Caco-2 (cell line): Measurements from ENCODE around the gene GSG1. TPM values are rescaled to one million over a fixed set of nuclear protein-coding genes. Genes with fewer than 3 reads are reported as not detected.

Experiments used
- BruUV-seq: library from RNA; stranded (reverse); fragments of 400-500 nt; replicated peaks from 2 replicates; lab custom pipeline; 2021; lab: Mats Ljungman, UMichigan
- CTCF ChIA-PET: fragments of 300-600 bp; sonication (Branson Sonifier 250); formaldehyde crosslinking; loops from one replicate; lab custom pipeline; 2022; ENCODE audit warnings: antibody characterized with exemption; lab: Charles Lee
- POLR2A ChIA-PET: fragments of 300-600 bp; sonication (Branson Sonifier 250); formaldehyde crosslinking; loops from one replicate; lab custom pipeline; 2022; ENCODE audit warnings: antibody characterized with exemption; lab: Charles Lee
- DNase-seq, 2 experiments: peaks; one replicate each; pipeline versions ENCODE4 v3.0.0 to v3.0.0-alpha.2; 2020 to 2022
- H3K27me3 ChIP-seq: replicated peaks from 2 replicates; pipeline ENCODE4 v1.6.0; 2011; ENCODE audit warnings: low read length; ENCODE audit not compliant: control insufficient read depth, insufficient read depth
- H3K36me3 ChIP-seq: 2 replicates; pipeline ENCODE4 v1.5.1; 2011; ENCODE audit warnings: low read length; ENCODE audit not compliant: control insufficient read depth, insufficient read depth
- H3K4me1 ChIP-seq: fragments of 250-450 bp; sonication (Bioruptor Pico); 2 replicates; pipeline ENCODE4 v1.5.1; 2020; ENCODE audit warnings: mild to moderate bottlenecking
- H3K4me3 ChIP-seq: 2 replicates; pipeline ENCODE4 v1.5.1; 2011; ENCODE audit warnings: low read depth, mild to moderate bottlenecking, control low read depth, low read length
- H3K9me3 ChIP-seq: fragments of 250-450 bp; sonication (Bioruptor Pico); 2 replicates; pipeline ENCODE4 v1.5.1; 2020; ENCODE audit warnings: mild to moderate bottlenecking, moderate library complexity
- H3K27ac Mint-ChIP-seq: one replicate; pipeline ENCODE4 v1.8.0; 2022; ENCODE audit warnings: mixed read lengths; ENCODE audit not compliant: unreplicated experiment
- H3K27me3 Mint-ChIP-seq: one replicate; pipeline ENCODE4 v1.8.0; 2022; ENCODE audit warnings: mixed read lengths; ENCODE audit not compliant: insufficient read depth, unreplicated experiment
- H3K36me3 Mint-ChIP-seq: one replicate; pipeline ENCODE4 v1.8.0; 2022; ENCODE audit warnings: mild to moderate bottlenecking, mixed read lengths; ENCODE audit not compliant: insufficient read depth, unreplicated experiment
- H3K4me1 Mint-ChIP-seq: one replicate; pipeline ENCODE4 v1.8.0; 2022; ENCODE audit warnings: low read depth, mixed read lengths; ENCODE audit not compliant: unreplicated experiment
- H3K4me3 Mint-ChIP-seq: one replicate; pipeline ENCODE4 v1.8.0; 2022; ENCODE audit warnings: mild to moderate bottlenecking, moderate library complexity, mixed read lengths; ENCODE audit not compliant: unreplicated experiment
- H3K9me3 Mint-ChIP-seq: one replicate; pipeline ENCODE4 v1.8.0; 2022; ENCODE audit warnings: mixed read lengths; ENCODE audit not compliant: unreplicated experiment
- CTCF ChIP-seq, 2 experiments: fragments of 200-600 bp in 1 of 2; IDR thresholded peaks; 1 replicate in 1 of 2; 2 replicates in 1 of 2; pipeline versions ENCODE4 v1.5.1 to v1.8.0; 2011 to 2022; ENCODE audit warnings: antibody characterized with exemption in 1 of 2, control low read depth in 1 of 2, inconsistent platforms in 1 of 2, low read depth in 1 of 2, low read length in 1 of 2, mild to moderate bottlenecking in 1 of 2, moderate library complexity in 1 of 2; ENCODE audit not compliant: insufficient read depth in 1 of 2, severe bottlenecking in 1 of 2, unreplicated experiment in 1 of 2
- intact Hi-C: fragments of 100-400 bp; cut with micrococcal nuclease; formaldehyde crosslinking; loops from one replicate; pipeline ENCODE4 v1.10.0; 2022; ENCODE audit not compliant: unreplicated experiment
- total RNA-seq: library from RNA; stranded (reverse); gene quantifications from 2 replicates; pipeline ENCODE4 v1.2.3, GENCODE V29; 2022

Gene GSG1
- total RNA-seq, 1 experiment from 2014 or later: not detected

GRCh38 chr12:13142747-13143146 is 39.3 kb upstream of the GSG1 start:
- no peaks in the 10 kb centered on the region for H3K27me3 ChIP-seq
- ChIA-PET POLR2A (no interaction called here), CTCF (no interaction called here)
- no TSS peak for BruUV-seq
- no peak overlapping the region for H3K4me3 ChIP-seq
- intact Hi-C loops: no loop called here
- H3K4me1 Mint-ChIP-seq: peaks cover 45% of the 10 kb centered on the region
- no peak overlapping the region for H3K4me3 Mint-ChIP-seq
- TF ChIP-seq CTCF (IDR thresholded peaks at IDR 0.05; ENCODE audit: insufficient read depth in 1 of 2, low read depth in 1 of 2, low read length in 1 of 2, severe bottlenecking in 1 of 2, unreplicated experiment in 1 of 2): no peak
- H3K27ac Mint-ChIP-seq: no peak overlapping the region
- no peak for DNase-seq
- no peaks in the 10 kb centered on the region for H3K36me3 Mint-ChIP-seq
- H3K4me1 ChIP-seq: peaks cover 30% of the 10 kb centered on the region
- H3K9me3 ChIP-seq: no peaks in the 10 kb centered on the region
- H3K36me3 ChIP-seq: no peaks in the 10 kb centered on the region
- H3K27me3 Mint-ChIP-seq: no peaks in the 10 kb centered on the region
- no peaks in the 10 kb centered on the region for H3K9me3 Mint-ChIP-seq

GRCh38 chr12:13141686-13142085 is 38.2 kb upstream of the GSG1 start:
- Mint-ChIP-seq H3K27ac (no peak overlapping the region), H3K36me3 (no peaks in the 10 kb centered on the region), H3K27me3 (no peaks in the 10 kb centered on the region), H3K4me3 (no peak overlapping the region), H3K4me1 (peaks cover 35% of the 10 kb centered on the region), H3K9me3 (no peaks in the 10 kb centered on the region)
- DNase-seq: no peak
- ChIA-PET CTCF (no interaction called here), POLR2A (no interaction called here)
- Histone ChIP-seq H3K27me3 (no peaks in the 10 kb centered on the region), H3K4me3 (no peak overlapping the region), H3K36me3 (no peaks in the 10 kb centered on the region), H3K9me3 (no peaks in the 10 kb centered on the region), H3K4me1 (peaks cover 26% of the 10 kb centered on the region)
- BruUV-seq: no TSS peak
- TF ChIP-seq CTCF (IDR thresholded peaks at IDR 0.05; ENCODE audit: insufficient read depth in 1 of 2, low read depth in 1 of 2, low read length in 1 of 2, severe bottlenecking in 1 of 2, unreplicated experiment in 1 of 2): no peak
- intact Hi-C loops: no loop called here

- Histone ChIP-seq H3K36me3 (no peaks in the 10 kb centered on the region), H3K4me3 (no peak overlapping the region), H3K27me3 (no peaks in the 10 kb centered on the region), H3K9me3 (no peaks in the 10 kb centered on the region), H3K4me1 (peaks cover 36% of the 10 kb centered on the region)
- H3K27ac Mint-ChIP-seq: peak overlapping the region; percentile 76
- POLR2A ChIA-PET: interaction anchor here (0.5 to 0.6 kb wide), 3 partner anchors 19 to 244 kb away, joined by 3 to 5 read pairs (median 4); no protein-coding TSS in a partner anchor
- CTCF ChIA-PET: interaction anchor here (1.0 kb wide), 2 partner anchors 33 to 60 kb away, joined by 3 to 4 read pairs; no protein-coding TSS in a partner anchor
- H3K36me3 Mint-ChIP-seq: peaks cover 6% of the 10 kb centered on the region
- no peaks in the 10 kb centered on the region for H3K27me3 Mint-ChIP-seq
- H3K9me3 Mint-ChIP-seq: no peaks in the 10 kb centered on the region
- intact Hi-C loops: loop anchor here (1.0 kb wide), 2 partner anchors 13 to 37 kb away; no protein-coding TSS in a partner anchor
- peak in 1 of 2 experiments; percentile 21 for TF ChIP-seq CTCF (IDR thresholded peaks at IDR 0.05; ENCODE audit: insufficient read depth in 1 of 2, low read depth in 1 of 2, low read length in 1 of 2, severe bottlenecking in 1 of 2, unreplicated experiment in 1 of 2)
- BruUV-seq: no TSS peak
- peak overlapping the region; percentile 51 for H3K4me3 Mint-ChIP-seq
- peaks cover 45% of the 10 kb centered on the region for H3K4me1 Mint-ChIP-seq
- DNase-seq: peak; percentile 83 to 89
Observed at GRCh38 chr12:13135371-13136178, 32.1 kb upstream of the GSG1 start.
